Thymus (tissue), 11 donors: ENCODE results near the gene PTPRB. TPM values are rescaled to one million over a fixed set of nuclear protein-coding genes. Genes with fewer than 3 reads are reported as not detected.

Source experiments
- DNase-seq, 9 donors: peaks; one replicate each; pipeline ENCODE4 v3.0.0-alpha.2; 2013; ENCODE audit warnings: low spot score in 9 of 9, low read depth in 6 of 9, missing footprints in 1 of 9
- H3K27ac ChIP-seq, 2 donors: one replicate each; pipeline ENCODE4 v1.5.1; 2013; ENCODE audit warnings: control low read depth in 1 of 2, low read depth in 1 of 2, low read length in 1 of 2, mild to moderate bottlenecking in 1 of 2, moderate library complexity in 1 of 2
- H3K27me3 ChIP-seq, 2 donors: one replicate each; pipeline ENCODE4 v1.5.1; 2013; ENCODE audit warnings: low read length in 1 of 2; ENCODE audit not compliant: control insufficient read depth in 2 of 2, insufficient read depth in 1 of 2
- H3K36me3 ChIP-seq, 2 donors: one replicate each; pipeline ENCODE4 v1.5.1; 2013; ENCODE audit warnings: low read length in 1 of 2, mild to moderate bottlenecking in 1 of 2, moderate library complexity in 1 of 2; ENCODE audit not compliant: control insufficient read depth in 2 of 2, insufficient read depth in 2 of 2
- H3K4me1 ChIP-seq, 2 donors: one replicate each; pipeline ENCODE4 v1.5.1; 2013; ENCODE audit warnings: low read length in 2 of 2; ENCODE audit not compliant: control insufficient read depth in 2 of 2, insufficient read depth in 2 of 2
- H3K4me3 ChIP-seq, 2 donors: one replicate each; pipeline ENCODE4 v1.5.1; 2013; ENCODE audit warnings: low read length in 2 of 2, control low read depth in 1 of 2, mild to moderate bottlenecking in 1 of 2
- H3K9me3 ChIP-seq, 2 donors: one replicate each; pipeline ENCODE4 v1.5.1; 2013; ENCODE audit warnings: low read length in 1 of 2, mild to moderate bottlenecking in 1 of 2; ENCODE audit not compliant: control insufficient read depth in 2 of 2, insufficient read depth in 1 of 2
- WGBS: extraction: QIAGEN DNeasy Blood & Tissue Kit; methylation state at CpG from one replicate; pipeline ENCODE4 v1.1.7; 2013; 5-methylcytosine and 5-hydroxymethylcytosine counted together
- polyA plus RNA-seq: library from polyadenylated mRNA; stranded (reverse); fragments of 200-250 nt; gene quantifications from one replicate; pipeline ENCODE4 v1.2.3, GENCODE V29; 2013
- total RNA-seq: library from RNA; stranded (reverse); fragments of 120-200 nt; gene quantifications from one replicate; pipeline ENCODE4 v1.2.4, GENCODE V29; 2013
- donor health status: healthy.

PTPRB gene
- total and polyA plus RNA-seq, 2 donors: 2.3 to 2.8 TPM

GRCh38 chr12:70560671-70561070 lies 76.6 kb downstream of the PTPRB start:
- Histone ChIP-seq H3K9me3 (peaks cover 0 to 1% of the 10 kb centered on the region in 2 donors), H3K4me3 (no peak overlapping the region), H3K27ac (no peak overlapping the region), H3K27me3 (no peaks in the 10 kb centered on the region), H3K4me1 (no peaks in the 10 kb centered on the region), H3K36me3 (no peaks in the 10 kb centered on the region)
- DNase-seq: no peak
- 93% methylated on average over 7 of the region's 7 CpGs for WGBS

- H3K27me3 ChIP-seq: no peaks in the 10 kb centered on the region
- H3K27ac ChIP-seq: no peak overlapping the region
- H3K4me1 ChIP-seq: no peaks in the 10 kb centered on the region
- H3K9me3 ChIP-seq: peaks cover 0 to 1% of the 10 kb centered on the region in 2 donors
- H3K4me3 ChIP-seq: no peak overlapping the region
- H3K36me3 ChIP-seq: no peaks in the 10 kb centered on the region
- WGBS: 92% methylated on average over 5 of the region's 5 CpGs
- no peak for DNase-seq
These were observed 77.8 kb downstream of the PTPRB start for GRCh38 chr12:70559390-70559789.

GRCh38 chr12:70557583-70558191 lies 79.5 kb downstream of the PTPRB start:
- peaks cover 0 to 1% of the 10 kb centered on the region in 2 donors for H3K9me3 ChIP-seq
- no peak overlapping the region for H3K4me3 ChIP-seq
- no peak overlapping the region for H3K27ac ChIP-seq
- no peaks in the 10 kb centered on the region for H3K4me1 ChIP-seq
- H3K36me3 ChIP-seq: no peaks in the 10 kb centered on the region
- WGBS: 96% methylated on average over 4 of the region's 4 CpGs
- H3K27me3 ChIP-seq: no peaks in the 10 kb centered on the region
- no peak for DNase-seq

GRCh38 chr12:70556179-70556869 lies 80.9 kb downstream of the PTPRB start:
- Histone ChIP-seq H3K9me3 (peaks cover 0 to 1% of the 10 kb centered on the region in 2 donors), H3K27me3 (no peaks in the 10 kb centered on the region), H3K27ac (no peak overlapping the region), H3K4me3 (no peak overlapping the region), H3K4me1 (no peaks in the 10 kb centered on the region), H3K36me3 (no peaks in the 10 kb centered on the region)
- 90% methylated on average over 5 of the region's 5 CpGs for WGBS
- DNase-seq: no peak

- Histone ChIP-seq H3K36me3 (no peaks in the 10 kb centered on the region), H3K4me1 (no peaks in the 10 kb centered on the region), H3K27ac (no peak overlapping the region), H3K4me3 (no peak overlapping the region), H3K27me3 (no peaks in the 10 kb centered on the region), H3K9me3 (peaks cover 0 to under 1% of the 10 kb centered on the region in 2 donors)
- 80% methylated on average over 3 of the region's 3 CpGs for WGBS
- no peak for DNase-seq
These were observed 82.1 kb downstream of the PTPRB start for GRCh38 chr12:70555081-70555480.

GRCh38 chr12:70553391-70553859 lies 83.8 kb downstream of the PTPRB start:
- Histone ChIP-seq H3K4me3 (no peak overlapping the region), H3K27me3 (no peaks in the 10 kb centered on the region), H3K9me3 (no peaks in the 10 kb centered on the region), H3K36me3 (no peaks in the 10 kb centered on the region), H3K27ac (no peak overlapping the region), H3K4me1 (no peaks in the 10 kb centered on the region)
- DNase-seq: no peak
- WGBS: 94% methylated on average over 2 of the region's 2 CpGs

GRCh38 chr12:70551731-70552130 lies 85.5 kb downstream of the PTPRB start:
- Histone ChIP-seq H3K9me3 (no peaks in the 10 kb centered on the region), H3K27me3 (no peaks in the 10 kb centered on the region), H3K36me3 (no peaks in the 10 kb centered on the region), H3K27ac (no peak overlapping the region), H3K4me3 (no peak overlapping the region), H3K4me1 (no peaks in the 10 kb centered on the region)
- DNase-seq: no peak
- 96% methylated on average over 2 of the region's 2 CpGs for WGBS

- Histone ChIP-seq H3K27ac (no peak overlapping the region), H3K4me1 (no peaks in the 10 kb centered on the region), H3K9me3 (no peaks in the 10 kb centered on the region), H3K36me3 (no peaks in the 10 kb centered on the region), H3K4me3 (no peak overlapping the region), H3K27me3 (no peaks in the 10 kb centered on the region)
- no peak for DNase-seq
- 78% methylated on average over 6 of the region's 6 CpGs for WGBS
These were observed 87.0 kb downstream of the PTPRB start for GRCh38 chr12:70550180-70550577.

- no peak overlapping the region for H3K27ac ChIP-seq
- H3K9me3 ChIP-seq: no peaks in the 10 kb centered on the region
- DNase-seq: no peak
- H3K36me3 ChIP-seq: no peaks in the 10 kb centered on the region
- no peak overlapping the region for H3K4me3 ChIP-seq
- WGBS: 94% methylated on average over 10 of the region's 10 CpGs
- no peaks in the 10 kb centered on the region for H3K27me3 ChIP-seq
- H3K4me1 ChIP-seq: no peaks in the 10 kb centered on the region
These were observed 87.7 kb downstream of the PTPRB start for GRCh38 chr12:70549340-70550179.
